GM19099 (cell line): ENCODE results near the gene ANKMY2.

Experiments used
- POLR2A ChIP-seq: IDR thresholded peaks from 3 replicates; pipeline ENCODE4 v1.6.1; 2011; ENCODE audit warnings: low read depth; ENCODE audit not compliant: insufficient read length; ENCODE audit errors: extremely low read depth

The ANKMY2 gene

DNA sequence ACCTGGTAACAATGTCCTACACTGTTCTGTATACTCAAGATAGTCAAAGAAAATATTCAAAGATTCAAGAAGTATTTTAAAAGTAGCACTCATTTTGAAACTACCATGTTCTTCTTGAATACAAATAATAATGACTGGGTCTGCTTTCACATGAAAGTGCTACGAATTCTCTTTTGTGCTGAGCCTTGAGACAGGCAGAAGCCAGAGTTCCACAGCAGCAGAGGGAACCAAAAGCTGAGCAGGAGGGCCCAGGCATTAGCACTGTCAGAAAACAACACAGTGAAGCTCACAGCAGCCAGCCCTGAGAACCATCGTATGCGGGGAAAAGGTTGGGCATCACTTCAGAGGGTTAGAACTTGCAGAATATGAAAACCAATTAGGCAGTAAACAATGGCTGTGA lies 38.9 kb downstream of the ANKMY2 start:
- no peak for TF ChIP-seq POLR2A

DNA sequence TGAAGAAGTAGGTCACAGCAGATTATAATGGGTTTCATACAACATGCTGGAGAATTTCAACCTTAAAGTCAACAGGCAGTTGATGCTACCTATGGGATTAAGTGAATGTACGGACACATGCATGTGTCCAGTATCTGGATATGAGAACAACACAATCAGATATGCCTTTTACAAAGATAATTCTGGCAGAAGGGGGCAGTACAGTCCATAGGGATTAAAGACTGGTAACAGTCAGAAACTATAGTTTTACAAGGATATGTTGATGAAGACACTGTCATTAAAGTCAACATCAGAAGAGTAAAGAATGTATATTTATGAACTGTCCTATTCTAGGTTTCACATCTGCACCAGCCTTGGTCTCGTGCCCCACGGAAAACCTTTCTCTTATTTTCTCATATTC lies 41.5 kb downstream of the ANKMY2 start:
- no peak for TF ChIP-seq POLR2A

GRCh38 chr7:16603633-16604032 lies 41.9 kb downstream of the ANKMY2 start:
- no peak for TF ChIP-seq POLR2A

DNA sequence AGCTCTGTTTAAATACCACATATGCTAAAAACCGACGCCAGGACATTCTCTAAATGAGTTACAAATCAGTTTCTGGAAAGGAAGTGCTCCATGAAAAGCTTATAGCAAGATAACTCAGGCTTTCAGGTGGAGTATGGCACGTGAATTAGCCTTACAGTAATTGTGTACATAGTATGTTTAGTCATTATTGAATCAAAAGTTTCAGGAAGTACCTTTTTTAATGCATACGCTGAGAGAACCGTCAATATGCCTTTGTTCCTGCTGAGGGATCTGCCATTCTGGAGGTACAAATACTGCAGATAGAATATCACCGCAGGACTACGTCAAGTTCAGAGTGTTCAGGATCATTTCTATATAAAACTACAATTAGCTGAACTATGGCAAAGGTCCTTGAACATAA lies 45.7 kb downstream of the ANKMY2 start:
- TF ChIP-seq POLR2A, result no peak

GRCh38 chr7:16598015-16598414 lies 47.5 kb downstream of the ANKMY2 start:
- TF ChIP-seq POLR2A, result no peak

- no peak for TF ChIP-seq POLR2A
Observed at GRCh38 chr7:16594676-16595075, 50.9 kb downstream of the ANKMY2 start.

DNA sequence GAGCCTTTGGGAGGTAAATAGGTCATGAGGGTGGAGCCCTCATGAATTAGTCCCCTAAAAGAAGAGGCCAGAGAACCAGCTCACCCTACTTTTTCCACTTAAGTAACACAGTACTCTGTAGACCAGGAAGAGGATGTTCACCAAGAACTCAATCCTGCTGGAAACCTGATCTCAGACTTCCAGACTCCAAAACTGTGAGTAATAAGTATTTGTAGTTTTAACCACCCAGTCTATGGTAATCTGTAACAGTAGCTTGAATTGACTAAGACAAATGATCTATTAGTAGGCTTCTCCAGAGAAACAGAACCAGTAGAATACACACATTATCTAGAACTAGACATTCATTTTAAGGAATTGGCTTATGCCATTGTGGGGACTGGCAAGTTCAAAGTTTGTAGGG lies 51.5 kb downstream of the ANKMY2 start:
- TF ChIP-seq POLR2A, result no peak

- no peak for TF ChIP-seq POLR2A
Observed at GRCh38 chr7:16592395-16592794, 53.2 kb downstream of the ANKMY2 start.

DNA sequence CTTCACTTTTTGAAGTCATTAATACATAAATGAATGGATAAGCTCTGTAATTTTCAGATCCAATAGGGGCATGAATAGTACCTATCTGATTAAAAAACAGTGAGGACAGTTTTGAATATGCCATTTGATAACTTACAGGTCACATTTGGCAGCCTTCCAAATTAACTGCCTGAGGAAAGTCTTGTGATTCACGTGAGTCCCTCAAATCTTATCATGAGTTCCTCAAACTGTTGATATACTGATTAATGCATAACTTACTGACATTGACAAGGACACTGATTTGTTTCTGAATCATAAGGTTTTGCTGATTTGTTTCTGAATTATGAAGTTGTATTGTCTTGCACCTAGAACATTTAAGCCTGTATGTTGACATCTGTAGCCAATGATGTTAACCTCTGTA lies 55.1 kb downstream of the ANKMY2 start:
- no peak for TF ChIP-seq POLR2A

GRCh38 chr7:16589881-16590280 lies 55.7 kb downstream of the ANKMY2 start:
- no peak for TF ChIP-seq POLR2A

- no peak for TF ChIP-seq POLR2A
Observed at GRCh38 chr7:16587790-16588189, 57.8 kb downstream of the ANKMY2 start.

DNA sequence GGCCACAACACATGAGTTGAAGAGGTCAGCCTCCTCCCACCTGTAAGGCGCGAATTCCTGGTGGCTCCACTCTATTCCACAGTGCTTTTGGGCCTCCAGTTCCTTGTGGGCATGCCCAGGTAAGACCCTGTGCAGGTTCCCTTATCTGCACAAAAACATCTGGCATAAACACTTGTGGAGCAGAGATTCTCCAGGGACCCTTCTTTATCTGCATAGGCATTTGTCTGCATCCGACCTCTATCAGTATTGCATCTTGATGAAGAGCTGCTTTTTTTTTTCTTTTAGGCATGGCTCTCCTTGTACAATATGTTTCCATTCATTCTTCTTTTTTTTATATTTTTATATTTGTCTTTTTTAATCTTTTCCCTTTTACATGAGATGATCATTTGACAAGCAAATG lies 58.4 kb downstream of the ANKMY2 start:
- no peak for TF ChIP-seq POLR2A

DNA sequence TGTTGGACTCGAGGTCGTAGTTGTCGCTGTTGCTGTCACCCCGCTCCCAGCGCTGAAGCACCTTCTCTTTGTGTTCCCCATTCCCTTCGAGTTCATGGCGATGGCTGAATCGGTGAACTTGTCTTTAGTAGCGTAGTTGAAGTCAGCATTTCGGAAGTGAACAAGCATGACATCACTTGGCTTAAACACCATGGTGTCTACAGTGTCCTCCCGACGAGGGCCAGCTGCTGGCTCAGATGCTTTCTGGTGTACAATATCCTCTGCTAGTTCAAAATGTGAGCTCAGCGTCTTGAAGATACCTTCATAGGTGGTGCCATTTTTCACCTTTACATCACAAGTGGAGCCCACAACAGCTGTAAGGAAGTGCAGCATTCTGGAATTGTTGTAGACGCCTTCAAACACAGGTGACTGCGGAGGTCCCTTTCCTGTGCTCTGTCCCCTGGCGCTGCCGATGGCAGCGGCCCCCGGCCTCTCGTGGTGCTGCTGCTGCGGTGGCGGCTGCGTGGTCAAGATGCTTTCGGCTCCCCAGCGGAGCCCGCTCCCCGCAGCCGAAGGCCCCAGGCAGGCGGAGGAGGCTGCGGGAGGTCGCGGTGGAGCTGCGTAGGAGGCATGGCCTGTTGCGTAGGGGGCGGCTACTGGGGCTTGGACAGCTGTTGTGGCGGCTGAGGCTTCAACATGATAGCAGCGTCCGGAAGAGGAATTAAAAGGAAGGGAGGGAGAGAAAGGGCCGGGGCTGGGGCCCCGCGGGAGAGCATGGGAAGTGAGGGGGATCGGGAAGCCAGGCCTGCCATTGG lies 59.3 kb downstream of the ANKMY2 start:
- no peak for TF ChIP-seq POLR2A

DNA sequence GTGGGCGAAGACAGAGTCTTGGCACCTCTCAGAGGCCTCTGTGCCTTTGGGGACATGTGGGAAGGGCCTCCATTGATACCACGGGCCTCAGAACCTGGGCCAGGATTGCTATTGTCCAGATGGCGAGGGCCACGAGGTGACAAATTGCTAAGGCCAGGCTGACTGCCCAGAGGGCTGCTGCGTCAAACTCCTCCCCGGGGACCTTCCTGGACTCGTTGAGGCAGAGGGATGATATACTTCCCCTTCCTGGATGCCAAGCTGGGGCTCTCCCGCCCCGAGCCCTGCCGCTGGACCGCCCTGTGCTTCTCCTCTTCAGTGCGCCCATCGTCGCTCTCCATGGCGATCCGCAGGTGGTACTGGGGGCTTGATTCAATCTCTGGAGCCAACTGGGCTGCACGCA lies 60.0 kb downstream of the ANKMY2 start:
- TF ChIP-seq POLR2A, result no peak

- no peak for TF ChIP-seq POLR2A
Observed at GRCh38 chr7:16583834-16584233, 61.7 kb downstream of the ANKMY2 start.

DNA sequence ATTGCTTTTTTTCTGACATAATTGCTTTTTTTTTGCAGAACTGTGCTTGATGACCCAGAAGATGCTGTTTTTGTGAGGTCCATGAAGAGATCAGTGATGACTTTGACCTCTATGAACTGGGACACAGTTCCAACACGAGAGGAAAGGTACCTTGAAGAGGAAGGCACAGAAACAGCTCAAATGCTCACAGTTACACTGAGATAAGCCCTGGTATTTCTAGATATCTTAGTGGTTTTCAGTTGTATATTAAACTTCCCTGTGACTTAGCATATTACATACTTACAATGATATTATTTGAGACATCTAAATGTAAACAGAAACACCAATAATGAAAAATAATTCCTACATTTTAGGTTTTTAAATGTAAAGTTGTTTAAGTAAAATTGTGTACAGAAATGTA lies 64.3 kb downstream of the ANKMY2 start:
- no peak for TF ChIP-seq POLR2A

GRCh38 chr7:16579216-16579615 lies 66.3 kb downstream of the ANKMY2 start:
- TF ChIP-seq POLR2A, result no peak

- TF ChIP-seq POLR2A, result no peak
Observed at GRCh38 chr7:16571941-16572340, 73.6 kb downstream of the ANKMY2 start.

DNA sequence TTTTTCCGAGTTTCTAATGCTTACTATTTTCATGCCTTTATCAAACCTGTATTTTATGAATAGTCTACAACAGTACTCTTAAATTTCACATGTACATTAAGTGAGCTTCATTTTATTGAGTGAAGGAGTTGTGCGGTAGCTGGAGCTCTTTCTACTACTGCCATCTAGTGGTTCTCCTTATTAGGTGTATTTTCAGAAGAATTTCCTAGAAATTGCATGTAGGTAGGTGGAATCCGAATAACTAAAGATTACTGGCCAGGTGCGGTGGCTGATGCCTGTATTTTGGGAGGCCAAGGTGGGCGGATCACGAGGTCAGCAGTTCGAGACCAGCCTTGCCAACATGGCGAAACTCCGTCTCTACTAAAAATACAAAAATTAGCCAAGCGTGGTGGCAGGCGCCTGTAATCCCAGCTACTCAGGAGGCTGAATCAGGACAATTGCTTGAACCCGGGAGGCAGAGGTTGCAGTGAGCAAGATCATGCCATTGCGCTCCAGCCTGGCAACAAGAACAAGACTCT lies 80.6 kb downstream of the ANKMY2 start:
- TF ChIP-seq POLR2A, result no peak
